Neural cell (in vitro differentiated cells): Measurements from ENCODE around the gene GLRX. TPM values are rescaled to one million over a fixed set of nuclear protein-coding genes. Genes with fewer than 3 reads are reported as not detected.

Experiments
- H2AFZ ChIP-seq: fragments of 200-600, 300-800 bp; sonication (generic), shearing (Covaris generic); 2 replicates; pipeline ENCODE4 v1.6.0; 2014; ENCODE audit warnings: low read depth, mild to moderate bottlenecking, antibody characterized with exemption, low read length, moderate library complexity
- H3F3A ChIP-seq: fragments of 200-600 bp; shearing (Covaris generic); 2 replicates; pipeline ENCODE4 v1.6.1; 2016; ENCODE audit warnings: mild to moderate bottlenecking, moderate library complexity, mixed read lengths, antibody characterized with exemption, low read length; ENCODE audit not compliant: insufficient read depth, poor library complexity, severe bottlenecking
- H3K27ac ChIP-seq: fragments of 200-600, 300-800 bp; sonication (generic), shearing (Covaris generic); 2 replicates; pipeline ENCODE4 v1.5.1; 2014; ENCODE audit warnings: mild to moderate bottlenecking, low read length, moderate library complexity
- H3K27me3 ChIP-seq: fragments of 300-800, 200-600 bp; sonication (generic), shearing (Covaris generic); 2 replicates; pipeline ENCODE4 v1.6.0; 2014; ENCODE audit warnings: mild to moderate bottlenecking, low read depth, low read length, moderate library complexity; ENCODE audit not compliant: insufficient read depth
- H3K36me3 ChIP-seq: fragments of 300-800, 200-600 bp; sonication (generic), shearing (Covaris generic); 2 replicates; pipeline ENCODE4 v1.5.1; 2014; ENCODE audit warnings: mild to moderate bottlenecking, antibody characterized with exemption, low read length, moderate library complexity; ENCODE audit not compliant: insufficient read depth
- H3K4me2 ChIP-seq: fragments of 300-800, 200-600 bp; sonication (generic), shearing (Covaris generic); 2 replicates; pipeline ENCODE4 v1.6.0; 2014; ENCODE audit warnings: mild to moderate bottlenecking, low read length
- H3K4me3 ChIP-seq: fragments of 300-800, 200-600 bp; sonication (generic), shearing (Covaris generic); 2 replicates; pipeline ENCODE4 v1.5.1; 2014; ENCODE audit warnings: mild to moderate bottlenecking, low read length, moderate library complexity
- H3K79me2 ChIP-seq: fragments of 200-600 bp; shearing (Covaris generic); replicated peaks from 2 replicates; pipeline ENCODE4 v1.6.0; 2014; ENCODE audit warnings: mild to moderate bottlenecking, low read length, moderate library complexity; ENCODE audit not compliant: insufficient read depth
- H3K9ac ChIP-seq: fragments of 300-800, 200-600 bp; sonication (generic), shearing (Covaris generic); 2 replicates; pipeline ENCODE4 v1.6.1; 2016; ENCODE audit warnings: mild to moderate bottlenecking, low read length, mixed read lengths
- H3K9me2 ChIP-seq: fragments of 200-600 bp; shearing (Covaris generic); 2 replicates; pipeline ENCODE4 v1.6.1; 2016; ENCODE audit warnings: mild to moderate bottlenecking, low read length, mixed read lengths; ENCODE audit not compliant: insufficient read depth
- H3K9me3 ChIP-seq: fragments of 200-600, 300-800 bp; sonication (generic), shearing (Covaris generic); 2 replicates; pipeline ENCODE4 v1.6.1; 2016; ENCODE audit warnings: mild to moderate bottlenecking, mixed run types, low read length, moderate library complexity, mixed read lengths
- H4K20me1 ChIP-seq: fragments of 200-600 bp; shearing (Covaris generic); 2 replicates; pipeline ENCODE4 v1.6.1; 2016; ENCODE audit warnings: mild to moderate bottlenecking, mixed run types; ENCODE audit not compliant: insufficient read depth
- EP300 ChIP-seq: fragments of 450-650 bp; conservative IDR thresholded peaks from 2 replicates; pipeline ENCODE4 v1.6.1; 2014; ENCODE audit warnings: antibody characterized with exemption, mild to moderate bottlenecking, moderate library complexity; ENCODE audit not compliant: poor library complexity, severe bottlenecking
- EZH2 ChIP-seq: fragments of 200-600, 300-800 bp; shearing (Covaris generic), sonication (generic); IDR thresholded peaks from 2 replicates; pipeline ENCODE4 v1.6.1; 2014; ENCODE audit warnings: antibody characterized with exemption, low read length, borderline replicate concordance, mild to moderate bottlenecking; ENCODE audit not compliant: insufficient read depth, poor library complexity, severe bottlenecking
- MXI1 ChIP-seq: fragments of 450-650 bp; conservative IDR thresholded peaks from 2 replicates; pipeline ENCODE4 v1.6.1; 2014; ENCODE audit warnings: antibody characterized with exemption, mild to moderate bottlenecking; ENCODE audit not compliant: poor library complexity, severe bottlenecking
- POLR2AphosphoS5 ChIP-seq: IDR thresholded peaks from 2 replicates; pipeline ENCODE4 v1.6.1; 2012
- RAD21 ChIP-seq: fragments of 450-650 bp; conservative IDR thresholded peaks from 2 replicates; pipeline ENCODE4 v1.6.1; 2014; ENCODE audit warnings: antibody characterized with exemption, mild to moderate bottlenecking, moderate library complexity
- SMC3 ChIP-seq: fragments of 450-650 bp; conservative IDR thresholded peaks from 2 replicates; pipeline ENCODE4 v1.6.1; 2014; ENCODE audit warnings: antibody characterized with exemption, mild to moderate bottlenecking, moderate library complexity; ENCODE audit not compliant: poor library complexity
- TAF1 ChIP-seq: IDR thresholded peaks from 2 replicates; pipeline ENCODE4 v1.6.1; 2012; ENCODE audit warnings: low read depth
- polyA plus RNA-seq: library from polyadenylated mRNA; depleted of rRNA; stranded (reverse); fragments of >200 nt; gene quantifications from 2 replicates; pipeline ENCODE4 v1.2.3, GENCODE V29; 2014
- TF ChIP-seq, protein P1 (sequence below): IDR thresholded peaks from 2 replicates; pipeline ENCODE4 v1.6.1; 2012; ENCODE audit warnings: borderline replicate concordance
- TF ChIP-seq, protein P2 (sequence below): fragments of 450-650 bp; IDR thresholded peaks from 2 replicates; pipeline ENCODE4 v1.5.1; 2014; ENCODE audit warnings: antibody characterized with exemption, mild to moderate bottlenecking, moderate library complexity; ENCODE audit not compliant: poor library complexity, severe bottlenecking

The GLRX gene
- polyA plus RNA-seq, 1 donor from 2014 or later: 54.0 TPM

DNA sequence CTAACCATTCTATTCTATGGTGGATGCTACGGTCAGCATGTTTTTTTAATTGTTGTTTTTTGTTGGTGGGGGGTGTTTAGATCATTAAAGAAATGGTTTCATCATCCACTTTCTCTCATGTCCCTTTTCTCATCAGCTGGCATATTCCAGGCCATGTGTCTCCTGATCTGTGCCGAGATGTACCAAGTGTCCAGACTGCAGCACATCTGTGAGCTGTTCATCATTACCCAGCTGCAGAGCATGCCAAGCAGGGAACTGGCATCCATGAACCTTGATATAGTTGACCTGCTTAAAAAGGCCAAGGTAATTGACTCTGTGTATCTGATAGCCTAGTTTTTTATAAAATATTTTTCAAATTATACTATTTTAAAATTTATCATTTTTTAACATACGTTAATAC, 38.9 kb downstream of the GLRX start:
- Histone ChIP-seq H3K36me3 (peaks cover 4% of the 10 kb centered on the region), H3K27ac (no peak overlapping the region), H3K4me2 (no peak overlapping the region), H3K27me3 (no peaks in the 10 kb centered on the region), H2AFZ (no peak overlapping the region), H4K20me1 (no peaks in the 10 kb centered on the region), H3K4me3 (no peak overlapping the region), H3K9me3 (no peaks in the 10 kb centered on the region), H3F3A (no peaks in the 10 kb centered on the region), H3K79me2 (no peaks in the 10 kb centered on the region), H3K9me2 (no peaks in the 10 kb centered on the region), H3K9ac (no peak overlapping the region)
- no peak for TF ChIP-seq SMC3
- TF ChIP-seq RAD21: no peak
- TF ChIP-seq MXI1: no peak
- TF ChIP-seq POLR2AphosphoS5: no peak
- no peak for TF ChIP-seq EZH2
- TF ChIP-seq, protein P1, sequence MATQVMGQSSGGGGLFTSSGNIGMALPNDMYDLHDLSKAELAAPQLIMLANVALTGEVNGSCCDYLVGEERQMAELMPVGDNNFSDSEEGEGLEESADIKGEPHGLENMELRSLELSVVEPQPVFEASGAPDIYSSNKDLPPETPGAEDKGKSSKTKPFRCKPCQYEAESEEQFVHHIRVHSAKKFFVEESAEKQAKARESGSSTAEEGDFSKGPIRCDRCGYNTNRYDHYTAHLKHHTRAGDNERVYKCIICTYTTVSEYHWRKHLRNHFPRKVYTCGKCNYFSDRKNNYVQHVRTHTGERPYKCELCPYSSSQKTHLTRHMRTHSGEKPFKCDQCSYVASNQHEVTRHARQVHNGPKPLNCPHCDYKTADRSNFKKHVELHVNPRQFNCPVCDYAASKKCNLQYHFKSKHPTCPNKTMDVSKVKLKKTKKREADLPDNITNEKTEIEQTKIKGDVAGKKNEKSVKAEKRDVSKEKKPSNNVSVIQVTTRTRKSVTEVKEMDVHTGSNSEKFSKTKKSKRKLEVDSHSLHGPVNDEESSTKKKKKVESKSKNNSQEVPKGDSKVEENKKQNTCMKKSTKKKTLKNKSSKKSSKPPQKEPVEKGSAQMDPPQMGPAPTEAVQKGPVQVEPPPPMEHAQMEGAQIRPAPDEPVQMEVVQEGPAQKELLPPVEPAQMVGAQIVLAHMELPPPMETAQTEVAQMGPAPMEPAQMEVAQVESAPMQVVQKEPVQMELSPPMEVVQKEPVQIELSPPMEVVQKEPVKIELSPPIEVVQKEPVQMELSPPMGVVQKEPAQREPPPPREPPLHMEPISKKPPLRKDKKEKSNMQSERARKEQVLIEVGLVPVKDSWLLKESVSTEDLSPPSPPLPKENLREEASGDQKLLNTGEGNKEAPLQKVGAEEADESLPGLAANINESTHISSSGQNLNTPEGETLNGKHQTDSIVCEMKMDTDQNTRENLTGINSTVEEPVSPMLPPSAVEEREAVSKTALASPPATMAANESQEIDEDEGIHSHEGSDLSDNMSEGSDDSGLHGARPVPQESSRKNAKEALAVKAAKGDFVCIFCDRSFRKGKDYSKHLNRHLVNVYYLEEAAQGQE: no peak
- no peak for TF ChIP-seq EP300
- no peak for TF ChIP-seq TAF1
- TF ChIP-seq, protein P2, sequence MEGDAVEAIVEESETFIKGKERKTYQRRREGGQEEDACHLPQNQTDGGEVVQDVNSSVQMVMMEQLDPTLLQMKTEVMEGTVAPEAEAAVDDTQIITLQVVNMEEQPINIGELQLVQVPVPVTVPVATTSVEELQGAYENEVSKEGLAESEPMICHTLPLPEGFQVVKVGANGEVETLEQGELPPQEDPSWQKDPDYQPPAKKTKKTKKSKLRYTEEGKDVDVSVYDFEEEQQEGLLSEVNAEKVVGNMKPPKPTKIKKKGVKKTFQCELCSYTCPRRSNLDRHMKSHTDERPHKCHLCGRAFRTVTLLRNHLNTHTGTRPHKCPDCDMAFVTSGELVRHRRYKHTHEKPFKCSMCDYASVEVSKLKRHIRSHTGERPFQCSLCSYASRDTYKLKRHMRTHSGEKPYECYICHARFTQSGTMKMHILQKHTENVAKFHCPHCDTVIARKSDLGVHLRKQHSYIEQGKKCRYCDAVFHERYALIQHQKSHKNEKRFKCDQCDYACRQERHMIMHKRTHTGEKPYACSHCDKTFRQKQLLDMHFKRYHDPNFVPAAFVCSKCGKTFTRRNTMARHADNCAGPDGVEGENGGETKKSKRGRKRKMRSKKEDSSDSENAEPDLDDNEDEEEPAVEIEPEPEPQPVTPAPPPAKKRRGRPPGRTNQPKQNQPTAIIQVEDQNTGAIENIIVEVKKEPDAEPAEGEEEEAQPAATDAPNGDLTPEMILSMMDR: no peak

DNA sequence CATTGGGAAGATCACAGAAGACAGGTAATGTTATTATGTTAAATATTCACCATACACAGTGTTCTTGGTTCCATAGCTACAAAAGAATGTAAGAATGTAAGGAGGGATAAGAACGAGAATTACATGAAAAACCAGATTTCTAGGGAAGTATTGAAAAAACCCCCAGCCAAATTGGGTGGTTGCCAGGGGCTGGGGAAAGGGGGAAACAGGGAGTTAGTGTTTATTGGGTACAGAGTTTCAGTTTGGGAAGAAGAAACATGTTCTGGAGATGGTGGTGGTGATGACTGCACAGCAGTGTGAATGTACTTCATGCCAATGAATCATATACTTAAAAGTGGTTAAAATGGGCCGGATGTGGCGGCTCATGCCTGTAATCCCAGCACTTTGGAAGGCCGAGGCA, 40.3 kb downstream of the GLRX start:
- no peaks in the 10 kb centered on the region for H3K9me3 ChIP-seq
- TF ChIP-seq RAD21 (no peak), EP300 (no peak), EZH2 (no peak), MXI1 (no peak), POLR2AphosphoS5 (no peak), TAF1 (no peak), SMC3 (no peak)
- TF ChIP-seq, protein P1: no peak
- TF ChIP-seq, protein P2: no peak
- no peaks in the 10 kb centered on the region for H3K9me2 ChIP-seq
- H3K9ac ChIP-seq: no peak overlapping the region
- H3K79me2 ChIP-seq: no peaks in the 10 kb centered on the region
- no peak overlapping the region for H3K27ac ChIP-seq
- no peaks in the 10 kb centered on the region for H3K27me3 ChIP-seq
- no peaks in the 10 kb centered on the region for H4K20me1 ChIP-seq
- no peaks in the 10 kb centered on the region for H3F3A ChIP-seq
- no peak overlapping the region for H3K4me2 ChIP-seq
- H3K36me3 ChIP-seq: peaks cover 4% of the 10 kb centered on the region
- H3K4me3 ChIP-seq: no peak overlapping the region
- H2AFZ ChIP-seq: no peak overlapping the region
